Smooth muscle cell of the coronary artery (primary cell): ENCODE data around the gene CGA. TPM values are rescaled to one million over a fixed set of nuclear protein-coding genes. Genes with fewer than 3 reads are reported as not detected.

Source experiments
- total RNA-seq: library from RNA; depleted of rRNA; stranded (reverse); fragments of >200 nt; gene quantifications from 2 replicates; pipeline ENCODE4 v1.2.3, GENCODE V29; 2014; ENCODE audit warnings: low replicate concordance

CGA gene
- not detected in 2 replicates for total RNA-seq

GRCh38 chr6:87095087-87095509 is at the start of gene CGA:
TSS of gene CGA (minus strand) at chr6:87095106. CDS start at chr6:87088200, 6,906 bp downstream.

Other genes starting within 250 kb of the CGA start
- not detected in 2 replicates for gene HTR1E, start 157.6 kb downstream of the CGA start, total RNA-seq
- 16.2 and 21.3 TPM in 2 replicates for gene ZNF292, start 60.5 kb upstream of the CGA start, total RNA-seq
- 3.1 and 4.1 TPM in 2 replicates for gene SMIM8, start 227.5 kb upstream of the CGA start, total RNA-seq
- not detected in 2 replicates for gene GJB7, start 234.2 kb upstream of the CGA start, total RNA-seq
- gene C6orf163, start 249.7 kb upstream of the CGA start, total RNA-seq = 0.83 and 0.94 TPM in 2 replicates